H4 (cell line): ENCODE data around the gene AFF3. TPM values are rescaled to one million over a fixed set of nuclear protein-coding genes. Genes with fewer than 3 reads are reported as not detected.
A peak's percentile ranks its signal among the peaks of the same experiment; 100 is the strongest.
"Not testable (repeated sequence)": the region's sequence is repeated elsewhere in the genome, so short reads cannot be mapped to it uniquely, and the experiment has no call there.

Experiments
- DNase-seq: peaks from one replicate; pipeline ENCODE4 v3.0.0-alpha.2; 2015; ENCODE audit warnings: low spot score
- total RNA-seq: library from RNA; depleted of rRNA; stranded (reverse); fragments of >200 nt; shearing (Covaris generic); gene quantifications from 2 replicates; pipeline ENCODE4 v1.2.3, GENCODE V29; 2014

Gene AFF3
- total RNA-seq, 1 experiment from 2014 or later: 0.37 TPM

DNA sequence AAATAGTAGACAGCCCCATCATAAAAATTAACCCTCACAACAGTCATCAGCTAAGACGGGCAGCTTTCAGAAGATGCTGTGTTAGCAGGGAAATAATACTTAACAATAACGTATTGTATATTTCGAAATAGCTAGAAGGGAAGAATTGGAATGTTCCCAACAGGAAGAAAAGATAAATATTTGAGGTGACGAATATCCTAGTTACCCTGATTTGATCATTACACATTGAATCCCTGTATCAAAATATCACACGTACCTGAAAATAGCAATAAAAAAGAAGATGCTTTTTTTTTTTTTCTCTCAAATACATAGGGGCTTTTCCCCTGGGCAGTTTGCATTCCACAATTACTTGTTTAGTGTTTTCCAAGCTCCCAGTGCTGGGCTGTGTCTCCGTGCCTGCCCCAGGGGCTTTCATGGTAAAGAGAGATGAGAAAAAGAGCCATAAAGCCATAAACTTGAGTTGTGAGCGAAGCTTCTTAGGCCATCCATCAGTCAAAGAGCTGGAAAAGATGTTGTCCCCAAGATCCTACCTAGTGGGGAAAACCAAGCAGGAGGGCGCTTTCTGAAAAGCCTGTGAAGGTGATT is 469.5 kb downstream of the AFF3 start:
- no peak for DNase-seq

DNA sequence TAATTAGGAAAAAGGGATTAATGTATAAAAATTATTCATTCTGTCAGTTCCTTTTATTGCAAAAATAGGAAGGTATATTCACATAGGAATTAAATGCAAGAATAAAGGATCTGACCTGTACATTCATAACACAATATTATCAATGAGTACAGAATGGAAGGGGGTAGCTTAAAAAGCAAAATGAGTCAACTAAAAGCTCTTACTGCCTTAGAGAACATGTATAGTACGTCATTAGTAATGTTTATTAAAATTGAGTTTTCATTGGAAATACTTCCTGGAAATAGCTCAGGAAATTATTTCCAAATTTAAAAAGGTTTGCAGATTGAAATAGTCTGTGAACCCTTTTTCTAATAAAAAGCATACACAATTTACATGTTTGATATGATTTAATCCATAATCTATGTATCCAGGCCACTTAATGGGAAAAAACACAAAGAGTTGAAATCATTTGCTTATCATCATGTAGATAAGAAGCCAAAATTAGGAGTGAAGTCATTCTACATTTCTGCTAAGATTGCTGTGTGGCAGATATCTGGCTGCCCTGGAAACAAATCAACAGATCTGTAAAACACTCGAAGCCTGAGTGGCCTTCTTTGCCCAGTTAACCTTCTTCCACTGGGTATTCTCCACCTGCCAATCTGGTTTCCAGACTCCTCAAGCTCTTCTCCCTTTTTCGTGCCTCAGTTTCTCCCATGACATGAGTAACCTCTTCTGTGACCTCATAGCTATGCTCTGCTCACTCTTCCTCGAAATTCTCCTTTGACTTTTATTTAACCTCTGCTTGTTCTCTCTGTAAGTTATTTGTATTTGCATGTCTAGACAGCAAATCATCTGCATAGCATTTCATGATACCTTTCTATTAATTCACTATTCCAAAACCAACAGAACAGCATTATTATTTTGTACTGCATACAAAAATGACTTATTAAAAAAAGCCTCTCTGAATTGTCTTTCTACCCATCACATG is 471.3 kb downstream of the AFF3 start:
- no peak for DNase-seq

DNA sequence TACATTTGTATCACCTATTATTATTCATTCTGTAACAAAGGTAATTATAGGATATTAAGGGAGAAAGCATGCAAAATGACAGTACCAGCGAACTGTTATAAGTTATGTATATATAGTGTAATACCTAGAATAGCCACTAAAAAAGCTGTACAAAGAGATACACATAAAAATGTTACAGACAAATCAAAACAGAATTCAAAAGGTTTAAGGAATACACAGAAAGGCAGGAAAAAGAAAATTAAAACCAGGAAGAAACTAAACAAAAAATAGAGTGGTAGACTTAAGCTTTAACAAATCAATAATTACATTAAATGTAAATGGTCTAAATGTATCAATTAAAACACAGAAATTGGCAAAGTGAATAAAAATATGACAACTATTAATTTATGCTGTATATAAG is 476.1 kb downstream of the AFF3 start:
- DNase-seq: no peak

DNA sequence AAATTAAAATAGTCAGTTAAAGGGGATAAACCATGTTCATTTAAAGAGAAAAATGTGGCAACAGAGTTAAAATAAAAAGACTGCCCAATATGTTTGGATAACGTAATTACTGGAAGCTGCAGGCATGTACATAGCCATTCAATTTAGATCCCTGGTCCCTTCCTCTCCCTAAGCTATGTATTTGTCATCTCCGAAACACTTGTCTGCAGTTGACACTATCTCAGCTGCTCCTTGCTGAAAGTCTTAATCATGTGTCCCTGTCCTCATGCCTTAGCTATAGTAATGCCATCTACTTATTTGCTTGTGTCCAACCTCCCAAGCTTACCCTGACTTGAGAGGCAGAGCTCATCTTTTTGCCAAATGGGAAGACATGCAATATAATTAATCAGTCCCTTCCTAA is 478.7 kb downstream of the AFF3 start:
- DNase-seq: no peak

DNA sequence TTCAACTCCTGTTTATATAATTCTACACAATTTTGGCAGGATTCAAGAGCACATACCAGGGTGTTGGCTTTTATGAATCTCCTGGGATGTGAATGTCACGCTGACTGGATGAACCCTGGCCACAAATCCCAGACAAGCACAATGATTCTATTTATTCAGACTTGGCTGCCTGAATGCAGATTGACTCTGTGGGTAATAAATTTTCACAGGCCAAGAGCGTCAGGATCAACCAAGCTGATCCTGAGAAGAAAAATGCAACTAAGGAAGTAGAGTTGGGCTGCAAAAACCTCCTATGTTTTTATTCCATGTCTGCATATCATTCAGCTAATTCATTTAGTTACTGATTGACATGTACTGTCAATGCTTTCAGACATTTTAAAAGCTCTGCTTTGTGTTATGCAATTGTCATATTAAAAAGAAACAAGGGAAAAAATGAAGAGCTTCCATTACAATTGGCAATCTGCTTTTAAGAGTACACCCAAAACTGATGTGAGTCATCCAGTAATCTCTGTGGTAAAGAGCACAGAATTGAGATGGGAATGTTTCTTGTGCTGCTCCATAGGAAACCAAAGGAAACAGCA is 479.5 kb downstream of the AFF3 start:
- peak; percentile 97 for DNase-seq

DNA sequence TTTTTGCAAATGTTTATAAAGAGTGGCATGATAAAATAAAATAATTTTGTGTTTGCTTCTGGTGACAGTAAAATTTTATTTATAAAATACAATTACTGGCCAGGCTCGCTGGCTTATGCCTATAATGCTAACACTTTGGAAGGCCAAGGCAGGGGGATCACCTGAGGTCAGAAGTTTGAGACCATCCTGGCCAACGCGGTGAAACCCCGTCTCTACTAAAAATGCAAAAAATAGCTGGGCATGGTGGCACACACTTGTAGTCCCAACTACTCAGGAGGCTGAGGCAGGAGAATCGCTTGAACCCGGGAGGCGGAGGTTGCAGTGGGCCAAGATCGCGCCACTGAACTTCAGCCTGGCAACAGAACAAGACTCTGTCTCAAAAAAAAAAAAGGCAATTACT is 480.6 kb downstream of the AFF3 start:
- not testable (repeated sequence) for DNase-seq

DNA sequence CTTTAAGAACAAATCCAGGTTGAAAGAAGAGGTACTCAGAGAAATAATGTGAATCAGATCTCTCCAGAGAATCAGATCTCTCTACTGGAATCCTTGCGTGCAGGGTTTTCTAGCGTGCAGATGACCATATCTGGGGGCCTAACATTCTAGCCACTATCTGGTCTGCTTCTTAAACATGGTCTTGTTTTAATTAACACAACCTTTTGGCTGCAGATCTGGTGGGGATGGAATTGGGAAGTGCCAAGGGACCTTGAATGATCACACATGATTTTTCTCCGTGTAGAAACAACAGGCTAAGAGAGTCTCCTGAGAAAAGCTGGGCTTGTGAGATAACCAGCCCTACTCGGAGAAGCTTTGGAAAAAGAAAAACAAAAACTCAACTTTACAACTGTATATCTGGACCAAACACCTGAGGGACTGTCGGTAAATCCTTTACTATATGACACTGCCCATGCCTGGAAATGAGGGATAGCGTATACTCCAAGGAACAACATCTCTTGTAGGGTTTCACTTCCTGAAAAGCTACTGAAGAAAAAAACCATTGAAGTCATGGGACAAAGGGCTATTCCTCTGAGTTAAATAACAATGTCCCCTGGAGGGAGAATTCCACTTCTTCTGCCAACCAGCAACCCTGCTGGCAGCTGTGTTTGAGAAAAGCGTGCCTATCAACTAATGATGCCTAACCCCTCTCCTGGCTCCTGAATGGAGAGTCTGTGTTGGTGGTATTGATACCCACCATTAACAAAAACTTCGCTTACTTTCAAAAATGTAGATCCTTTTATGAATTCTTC is 481.6 kb downstream of the AFF3 start:
- no peak for DNase-seq

DNA sequence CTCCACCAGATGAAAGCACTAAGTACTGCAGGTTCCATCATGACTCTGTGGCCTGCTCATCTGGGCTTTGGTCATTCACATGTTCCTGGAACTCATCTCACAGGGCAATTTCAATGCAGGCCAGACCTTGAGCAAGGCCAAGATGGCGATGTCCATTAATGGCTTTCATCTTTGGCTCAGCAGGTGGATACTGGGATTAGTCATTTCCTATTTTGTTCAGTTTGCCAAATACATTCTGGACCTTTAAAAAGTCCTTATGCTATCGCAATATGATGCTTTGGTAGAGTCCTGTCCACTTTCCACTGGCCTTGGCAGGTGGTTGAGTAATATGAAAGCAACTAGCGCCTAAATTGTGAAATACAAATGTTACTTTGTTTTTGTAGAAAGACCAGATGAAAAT is 482.5 kb downstream of the AFF3 start:
- DNase-seq: peak; percentile 19

DNA sequence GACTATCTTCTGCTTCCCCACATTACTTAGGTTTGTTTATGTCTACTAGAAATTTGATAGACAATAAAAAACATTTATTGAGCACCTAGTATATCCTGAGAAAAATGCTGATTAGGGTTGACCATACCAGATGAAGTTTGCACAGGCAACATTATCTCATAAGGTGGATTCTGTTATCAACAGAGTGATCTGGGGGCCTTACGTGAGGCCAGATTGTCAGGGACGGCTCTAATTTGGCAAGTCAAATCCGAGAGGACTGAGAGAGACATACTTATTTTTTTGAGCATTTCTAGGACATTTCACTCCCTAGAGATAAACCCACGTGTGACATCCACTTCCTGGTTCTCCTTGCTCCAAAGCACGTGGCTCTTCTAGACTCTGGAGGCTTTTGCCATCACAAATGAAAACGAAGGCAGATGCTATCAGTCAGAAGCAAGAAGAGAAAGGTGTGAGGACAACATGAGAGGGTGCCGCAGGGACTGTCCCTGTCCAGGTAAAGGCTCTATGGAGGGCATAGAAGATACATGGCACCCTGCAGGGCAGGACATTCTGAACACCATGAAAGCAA is 484.6 kb downstream of the AFF3 start:
- no peak for DNase-seq

DNA sequence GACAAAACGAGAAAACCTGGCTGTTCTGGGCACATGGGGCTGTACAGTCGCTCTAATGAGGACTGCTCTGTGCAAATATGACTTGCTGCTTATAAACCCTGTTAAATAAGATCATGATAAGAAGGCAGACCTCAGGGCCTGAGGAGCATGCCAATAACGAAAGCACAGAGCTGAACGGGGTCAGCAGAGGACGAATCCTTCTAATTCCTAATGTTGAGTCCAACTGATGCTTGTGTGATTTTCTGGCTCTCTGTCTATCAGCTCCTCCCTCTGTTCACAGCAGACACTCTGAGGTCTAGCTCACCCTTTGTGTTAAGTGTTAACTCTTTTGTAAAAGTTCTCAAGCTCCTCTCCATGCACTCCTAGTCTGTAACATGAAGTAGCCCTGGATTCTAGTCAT is 485.4 kb downstream of the AFF3 start:
- no peak for DNase-seq

DNA sequence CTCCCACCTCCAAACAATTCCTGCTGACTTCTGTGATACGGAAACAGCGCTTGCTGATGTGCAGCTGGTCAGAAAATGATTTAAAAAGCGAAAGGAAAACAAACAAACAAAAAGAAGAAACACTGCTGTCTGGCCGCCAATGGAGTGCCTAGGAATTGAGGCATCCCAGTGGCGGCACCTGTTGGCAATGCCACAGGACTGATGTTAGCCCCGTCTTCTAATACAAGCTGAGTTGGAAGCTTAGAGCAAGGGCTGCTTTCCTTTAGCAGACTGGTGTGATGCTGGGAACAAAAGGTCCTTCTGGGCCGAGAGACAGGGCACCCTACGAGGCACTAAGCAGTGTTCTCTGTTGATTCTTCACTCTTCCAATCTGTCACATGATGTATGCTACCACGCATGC is 489.0 kb downstream of the AFF3 start:
- DNase-seq: no peak

DNA sequence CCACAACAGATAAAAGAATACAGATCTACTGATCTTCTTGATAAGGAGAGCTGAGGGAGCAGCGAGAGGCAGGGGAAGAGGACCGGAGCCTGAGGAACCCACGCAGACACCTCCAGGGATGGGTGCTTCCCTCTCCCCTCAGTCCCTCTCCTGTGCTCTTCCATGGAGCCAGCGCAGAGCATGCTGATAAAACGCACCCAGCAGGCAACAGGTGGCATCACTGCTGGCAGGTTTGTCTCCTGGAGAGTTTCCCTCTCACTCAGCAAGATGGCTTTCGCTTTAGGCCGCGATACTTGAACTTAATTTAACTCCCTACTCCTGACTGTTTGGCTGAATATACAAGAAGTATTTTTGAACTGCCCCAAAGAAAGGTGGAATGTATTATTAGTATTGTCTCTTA is 489.5 kb downstream of the AFF3 start:
- DNase-seq: no peak

DNA sequence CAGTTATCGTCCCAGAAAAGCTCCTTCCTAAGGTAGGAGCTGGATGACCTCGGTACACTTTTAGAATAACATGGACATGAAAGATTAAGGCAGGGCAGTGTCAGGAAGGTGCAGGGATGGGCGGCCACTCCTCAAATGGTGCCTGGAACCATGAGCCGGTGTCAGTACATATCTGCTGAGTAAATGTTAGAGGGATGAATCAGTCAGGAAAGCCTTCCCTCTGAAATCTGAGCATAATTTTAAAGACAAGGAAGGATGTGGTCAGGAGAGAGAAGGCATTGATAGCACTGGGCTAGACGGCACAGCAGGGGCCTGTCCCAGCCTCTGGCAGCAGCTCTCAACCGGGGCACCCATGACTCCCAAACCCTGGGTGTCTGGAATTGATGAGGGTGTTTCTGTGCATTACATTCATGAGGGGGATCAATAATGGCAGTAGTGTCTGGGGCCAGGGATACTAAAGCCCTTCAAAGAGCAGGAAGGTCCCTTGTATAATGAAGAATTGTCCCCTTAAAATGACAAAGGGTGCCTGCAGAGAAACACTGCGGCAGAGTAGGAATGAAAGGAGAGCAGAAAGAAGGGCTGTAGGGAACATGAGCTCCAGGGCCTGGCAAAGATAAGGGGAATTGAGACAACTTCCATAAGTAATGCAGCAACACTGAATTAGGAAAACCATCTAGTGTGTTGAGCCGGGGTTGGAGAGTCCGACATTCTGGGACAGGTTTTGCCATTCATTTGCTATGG is 490.3 kb downstream of the AFF3 start:
- peak; percentile 53 for DNase-seq

DNA sequence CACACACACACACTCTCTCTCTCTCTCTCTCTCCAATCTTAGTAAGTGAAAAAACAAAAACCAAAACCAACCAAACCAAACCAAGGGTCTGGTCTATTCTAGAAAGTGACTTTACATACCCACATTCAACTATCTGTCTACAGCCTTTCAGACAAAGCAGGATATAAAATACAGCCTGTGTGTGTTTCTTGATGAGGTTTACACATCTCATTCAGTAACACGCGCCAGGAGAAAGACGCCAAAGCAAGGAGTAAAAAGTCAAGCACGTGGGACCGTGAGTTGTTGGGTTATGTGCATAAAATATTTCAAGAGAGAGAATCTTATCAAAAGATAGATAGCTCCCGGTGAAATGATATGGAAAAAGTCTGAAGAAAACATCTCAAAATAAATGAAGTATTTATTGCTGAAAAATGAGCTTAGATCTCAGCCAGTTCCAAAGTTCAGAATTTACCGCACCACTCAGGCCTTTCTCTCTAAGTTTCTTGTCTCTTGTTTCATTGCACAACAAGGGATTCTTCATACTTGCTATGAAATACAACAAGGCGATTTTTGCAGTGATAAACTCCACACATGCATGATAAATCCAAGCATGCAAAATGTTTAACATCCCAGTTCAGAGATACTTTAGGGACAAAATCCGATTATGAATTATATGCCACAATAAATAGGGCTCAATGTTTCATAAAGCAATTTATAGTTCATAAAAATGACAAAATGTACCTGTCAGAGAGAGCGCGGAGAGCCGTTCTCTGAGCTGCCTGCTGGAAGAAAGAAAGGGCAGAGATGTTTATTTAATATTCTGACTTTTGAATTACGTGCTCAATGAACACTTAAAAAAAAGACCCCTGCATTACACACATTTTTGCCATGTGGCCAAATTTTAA is 493.2 kb downstream of the AFF3 start:
- no peak for DNase-seq

DNA sequence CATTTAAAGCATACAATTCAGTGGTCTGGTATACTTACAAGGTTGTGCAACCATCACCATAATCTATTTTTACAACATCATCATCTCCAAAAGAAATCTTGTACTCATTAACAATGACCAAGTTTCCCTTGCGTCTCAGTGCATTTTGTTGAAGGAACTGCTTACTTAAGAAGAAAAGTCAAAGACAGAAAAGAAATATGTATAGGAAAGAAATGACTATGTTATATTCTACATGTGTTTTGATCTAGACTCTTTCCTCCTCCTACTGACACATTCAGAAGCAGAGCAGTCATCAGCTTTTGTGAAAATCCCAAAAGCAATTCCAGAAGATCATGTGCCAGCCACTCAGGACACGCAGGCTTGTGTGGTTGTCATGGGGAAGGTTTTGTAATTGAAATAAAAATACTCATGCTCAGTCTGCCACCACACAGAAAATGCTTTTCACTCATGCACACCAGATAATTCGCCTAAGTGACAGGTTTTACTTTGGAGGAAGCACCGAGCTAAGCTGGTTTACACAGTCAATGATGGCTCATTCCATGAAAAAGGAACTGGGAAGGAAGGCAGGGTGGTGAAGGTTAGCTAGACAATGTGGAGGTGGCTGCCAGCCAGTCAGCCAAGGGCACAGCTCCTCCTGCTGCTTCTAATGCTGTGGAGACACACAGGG is 494.1 kb downstream of the AFF3 start:
- no peak for DNase-seq

DNA sequence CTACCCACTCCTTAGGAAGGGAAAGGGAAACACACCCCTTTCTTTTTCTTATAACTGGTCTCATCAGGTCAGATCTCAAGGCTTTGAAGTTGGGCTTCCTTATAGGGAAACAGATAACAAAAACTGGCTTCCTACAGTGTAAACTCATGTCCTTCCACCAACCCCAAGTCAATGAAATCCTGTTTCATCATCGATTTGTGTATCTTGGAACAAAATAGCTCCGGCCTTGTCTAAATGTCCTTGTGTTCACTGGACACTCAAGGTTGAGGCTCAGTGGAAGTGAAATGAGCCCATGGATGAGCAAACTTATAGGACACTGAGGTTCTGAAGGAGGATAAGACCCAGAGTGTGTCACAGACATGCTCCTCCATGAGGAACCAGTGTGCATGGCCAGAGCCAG is 496.4 kb downstream of the AFF3 start:
- DNase-seq: no peak

DNA sequence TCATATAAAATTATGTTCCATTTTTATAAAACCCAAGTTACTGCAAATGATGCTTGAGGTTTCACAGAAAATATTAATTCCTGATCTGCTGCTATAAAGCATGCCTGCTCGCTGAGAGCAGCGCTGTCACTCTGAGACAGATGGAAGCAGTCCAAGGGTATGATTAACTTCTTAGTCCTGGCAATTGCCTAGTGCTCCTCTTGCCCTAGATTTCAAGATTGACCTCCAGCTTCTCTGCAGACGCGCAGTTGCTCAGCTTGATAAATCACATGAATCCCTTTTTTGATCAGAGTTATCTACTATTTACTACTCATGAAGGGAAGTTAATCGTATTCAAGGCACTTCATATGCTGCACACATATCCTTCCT is 498.0 kb downstream of the AFF3 start:
- DNase-seq: no peak

DNA sequence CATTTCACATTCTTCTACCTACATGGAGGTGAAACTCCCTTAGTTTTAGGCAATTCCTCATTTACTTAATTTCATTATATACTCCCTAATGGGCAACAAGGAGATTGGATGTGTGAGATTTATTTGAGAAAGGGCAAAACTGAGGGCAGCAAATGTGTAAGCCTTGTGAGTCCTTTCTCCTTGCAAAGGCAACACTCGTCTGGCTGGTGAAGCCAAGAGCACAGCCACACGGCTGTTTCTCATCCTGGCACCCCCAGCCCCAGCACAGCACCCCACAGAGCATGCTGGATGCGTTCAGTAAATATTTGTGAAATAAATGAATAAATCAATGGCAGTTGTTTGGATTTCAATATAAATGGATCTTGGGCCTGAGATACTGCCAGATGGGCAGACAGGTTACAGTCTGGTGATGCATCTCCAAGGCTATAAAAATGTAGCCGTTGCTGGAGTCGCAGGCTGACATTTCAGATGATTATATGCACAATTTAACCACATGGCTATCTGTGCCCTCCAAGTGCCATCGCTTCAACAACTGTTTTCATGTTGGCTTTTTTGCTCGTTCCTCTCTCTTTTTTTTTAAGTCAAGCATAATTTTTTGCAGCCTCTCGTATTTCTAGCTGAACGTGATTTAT is 498.5 kb downstream of the AFF3 start:
- no peak for DNase-seq

DNA sequence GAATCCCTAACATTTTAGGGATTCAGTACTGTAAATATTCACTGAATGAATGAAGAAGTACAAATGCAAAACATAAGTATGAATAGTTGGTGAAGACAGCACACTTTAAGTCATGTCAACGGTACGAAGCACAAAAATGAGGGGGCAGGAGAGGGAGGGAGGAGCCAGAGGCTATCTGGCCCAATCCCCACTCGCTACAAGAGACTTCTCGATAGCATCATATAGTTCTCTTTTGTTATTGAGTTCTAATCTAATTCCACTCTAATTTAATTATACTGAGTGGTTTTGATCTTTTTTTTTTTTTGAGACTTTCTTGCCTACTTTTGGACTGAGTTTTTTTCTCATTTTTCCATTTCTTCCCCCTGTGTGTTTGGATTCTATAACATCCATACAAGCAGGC is 500.4 kb downstream of the AFF3 start:
- DNase-seq: no peak
